NOMO-1 treated with DMSO at 0.1 percent for 48 hours (cell line): ENCODE data around the gene MAMDC2.

ENCODE experiments used
- DNase-seq: peaks from one replicate; lab custom pipeline; 2025; ENCODE audit not compliant: unreplicated experiment; lab: John Stamatoyannopoulos, UW

MAMDC2 gene, protein sequence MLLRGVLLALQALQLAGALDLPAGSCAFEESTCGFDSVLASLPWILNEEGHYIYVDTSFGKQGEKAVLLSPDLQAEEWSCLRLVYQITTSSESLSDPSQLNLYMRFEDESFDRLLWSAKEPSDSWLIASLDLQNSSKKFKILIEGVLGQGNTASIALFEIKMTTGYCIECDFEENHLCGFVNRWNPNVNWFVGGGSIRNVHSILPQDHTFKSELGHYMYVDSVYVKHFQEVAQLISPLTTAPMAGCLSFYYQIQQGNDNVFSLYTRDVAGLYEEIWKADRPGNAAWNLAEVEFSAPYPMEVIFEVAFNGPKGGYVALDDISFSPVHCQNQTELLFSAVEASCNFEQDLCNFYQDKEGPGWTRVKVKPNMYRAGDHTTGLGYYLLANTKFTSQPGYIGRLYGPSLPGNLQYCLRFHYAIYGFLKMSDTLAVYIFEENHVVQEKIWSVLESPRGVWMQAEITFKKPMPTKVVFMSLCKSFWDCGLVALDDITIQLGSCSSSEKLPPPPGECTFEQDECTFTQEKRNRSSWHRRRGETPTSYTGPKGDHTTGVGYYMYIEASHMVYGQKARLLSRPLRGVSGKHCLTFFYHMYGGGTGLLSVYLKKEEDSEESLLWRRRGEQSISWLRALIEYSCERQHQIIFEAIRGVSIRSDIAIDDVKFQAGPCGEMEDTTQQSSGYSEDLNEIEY

DNA sequence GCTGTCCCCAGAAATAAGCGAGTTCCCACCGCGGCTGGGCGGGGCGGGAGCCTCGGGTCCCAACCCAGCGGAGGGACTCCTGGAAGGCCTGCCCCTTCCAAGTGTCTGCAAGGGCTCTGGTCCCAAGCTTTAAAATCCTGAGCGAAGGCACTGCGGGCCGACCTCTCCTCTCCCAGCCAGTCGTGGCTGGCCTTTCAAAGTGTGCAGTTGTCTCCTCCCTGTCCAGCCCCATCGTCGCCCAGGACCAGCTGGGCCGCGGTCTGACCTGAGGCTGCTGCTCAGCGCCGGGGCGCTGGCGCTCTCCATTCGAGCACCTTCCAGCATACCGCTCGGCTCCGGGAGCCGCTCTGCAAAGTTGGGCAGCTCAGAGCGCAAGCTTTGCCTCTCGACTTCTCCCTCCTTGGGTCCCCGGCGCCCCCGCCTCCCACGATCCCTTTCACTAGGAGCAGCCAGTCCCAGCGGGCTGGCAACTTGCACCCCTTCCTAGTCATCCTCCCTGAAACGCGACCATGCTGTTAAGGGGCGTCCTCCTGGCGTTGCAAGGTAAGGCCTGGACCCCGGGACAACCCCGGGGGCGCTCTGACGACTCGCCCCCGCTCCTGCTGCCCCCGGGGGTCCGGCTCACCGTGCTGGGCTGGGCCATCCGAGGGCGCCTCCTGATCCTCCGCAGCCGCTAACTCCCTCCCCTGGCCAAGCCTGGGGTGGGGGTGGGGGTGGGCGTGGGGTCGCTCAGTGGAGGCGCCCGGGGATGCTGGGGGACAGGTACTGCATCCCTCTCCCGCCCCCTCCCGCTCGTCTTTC, at the start of gene MAMDC2:
Gene MAMDC2, plus strand, starts transcription at position 160 of the 801 bp plus-strand sequence. Its CDS starts 350 bp downstream, at position 510.
- no peak for DNase-seq

DNA sequence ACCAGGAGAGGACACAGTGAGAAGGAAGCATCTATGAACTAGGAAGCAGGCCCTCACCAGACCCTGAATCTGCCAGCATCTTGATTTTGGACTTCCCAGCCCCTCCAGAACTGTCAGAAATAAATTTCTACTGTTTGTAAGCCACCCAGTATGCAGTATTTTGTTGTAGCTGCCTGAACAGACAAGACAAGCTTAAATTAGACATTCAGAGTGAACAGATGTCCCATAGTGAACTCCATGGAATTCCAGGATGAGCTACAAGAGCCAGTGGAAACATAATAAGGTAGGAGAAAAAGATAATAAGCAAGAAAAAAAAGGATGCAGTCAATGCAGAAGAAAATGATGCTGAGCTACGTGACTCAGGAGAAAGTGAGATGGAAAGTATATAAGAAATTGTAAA, 47.8 kb upstream of the MAMDC2 start:
- no peak for DNase-seq

DNA sequence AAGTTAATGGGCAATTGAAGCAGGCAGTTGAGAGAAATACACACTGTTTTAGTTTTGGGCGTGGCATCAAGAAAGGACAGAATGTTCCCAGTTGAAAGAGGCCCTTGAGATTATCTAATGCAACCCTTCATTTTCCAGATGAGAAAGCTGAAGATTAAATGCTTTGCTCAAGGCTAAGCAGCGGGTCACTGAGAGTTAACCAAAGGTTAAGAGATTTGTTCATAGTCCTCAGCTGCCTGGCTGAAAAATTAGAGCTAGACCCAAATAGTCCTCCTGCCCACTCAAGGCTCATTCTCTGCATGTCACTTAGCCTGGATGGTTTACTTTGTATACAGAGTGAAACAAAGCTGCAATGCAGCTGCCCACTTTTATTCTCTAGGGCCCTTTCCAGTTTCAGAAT, 46.7 kb upstream of the MAMDC2 start:
- no peak for DNase-seq

DNA sequence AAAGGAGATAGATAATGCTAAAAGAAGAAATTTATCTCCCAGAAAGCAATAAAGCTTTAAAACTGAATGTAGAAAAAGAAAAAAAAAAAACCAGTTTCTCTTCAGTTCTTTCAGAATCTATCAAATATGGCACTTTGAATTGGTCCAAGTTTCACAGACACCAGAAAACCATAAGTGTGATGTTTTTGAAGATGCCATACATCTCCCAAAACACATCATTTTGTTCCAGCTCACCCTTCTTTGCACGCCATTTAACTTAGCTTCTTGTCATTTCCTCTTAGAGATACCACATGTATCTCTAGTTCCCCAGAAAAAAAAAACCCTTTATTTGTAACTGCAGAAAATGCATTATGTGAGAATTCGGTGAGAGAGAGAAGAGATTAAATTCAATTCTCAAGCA, 46.1 kb upstream of the MAMDC2 start:
- DNase-seq: no peak

DNA sequence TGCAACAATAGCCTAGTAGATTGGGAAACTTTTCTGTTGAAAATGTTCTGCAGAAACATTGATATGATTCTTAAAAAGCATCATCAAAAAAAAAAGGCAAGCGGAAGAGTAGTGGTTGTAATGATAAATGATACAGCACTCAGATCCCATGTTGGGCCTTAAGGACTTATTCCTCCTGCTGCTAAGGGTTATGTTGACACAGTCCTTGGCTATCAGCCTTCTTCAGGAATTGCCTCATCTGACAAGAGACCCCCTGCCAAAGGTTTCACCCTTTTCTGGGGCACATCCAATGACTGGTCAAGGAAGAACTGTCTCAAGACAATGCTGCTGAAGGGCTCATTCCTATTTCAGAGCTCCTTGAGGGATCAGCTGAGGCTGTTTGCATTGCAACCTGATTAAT, 44.3 kb upstream of the MAMDC2 start:
- DNase-seq: no peak

DNA sequence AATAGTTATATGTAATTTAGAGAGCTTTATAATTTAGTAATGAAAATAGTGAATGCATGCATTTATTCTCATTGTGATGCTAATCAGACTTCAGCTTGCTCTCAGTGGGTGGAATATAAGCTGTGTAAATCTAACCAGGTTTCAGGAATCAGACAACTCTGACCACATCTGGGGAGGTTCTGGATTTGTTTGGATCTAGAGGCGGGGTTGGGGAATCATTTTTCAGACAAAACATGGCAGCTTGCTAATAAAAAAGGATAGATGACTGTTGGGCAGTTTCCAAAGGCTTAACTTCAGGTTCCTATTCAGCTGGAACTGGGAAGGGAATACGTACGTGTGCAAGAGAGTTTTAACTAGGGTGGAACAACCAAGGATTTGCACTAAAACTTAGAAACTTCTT, 43.2 kb upstream of the MAMDC2 start:
- DNase-seq: no peak

DNA sequence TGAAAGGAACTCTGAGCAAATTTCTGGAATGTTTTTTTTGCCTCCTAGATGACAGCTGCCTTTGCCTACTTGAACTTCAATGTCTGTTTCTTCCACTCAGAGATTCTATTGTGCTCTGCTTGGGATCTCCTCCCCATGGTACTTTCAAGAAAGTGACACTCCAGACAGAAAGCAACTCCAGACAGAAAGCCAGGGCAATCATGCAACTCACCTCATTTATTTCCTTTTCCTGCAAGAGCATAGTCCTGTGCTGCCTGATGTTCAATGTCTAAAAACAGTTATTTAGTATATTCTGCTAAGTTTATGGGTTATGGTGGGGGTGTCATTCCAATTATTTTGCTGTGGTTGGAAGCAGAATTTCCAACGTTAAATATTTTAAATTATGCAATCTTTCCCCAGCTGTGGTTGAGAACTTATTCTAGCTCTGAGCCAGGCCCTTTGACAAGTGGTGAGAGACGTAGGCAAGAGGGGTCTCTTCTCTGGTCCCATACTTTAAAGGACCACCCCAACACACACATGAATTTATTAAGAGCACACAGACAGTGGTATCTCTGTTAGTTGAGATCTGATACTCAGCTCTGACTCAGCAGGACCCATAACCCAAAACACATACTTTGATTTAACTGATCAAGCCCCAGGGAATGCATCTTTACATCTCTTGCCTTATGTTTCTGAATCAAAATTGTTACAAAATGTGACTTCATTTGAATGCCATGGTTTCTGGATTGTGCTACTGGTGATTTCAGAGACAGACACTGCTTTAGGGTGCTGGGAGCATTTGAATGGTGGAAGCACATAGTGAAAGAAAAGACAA, 39.5 kb upstream of the MAMDC2 start:
- no peak for DNase-seq

DNA sequence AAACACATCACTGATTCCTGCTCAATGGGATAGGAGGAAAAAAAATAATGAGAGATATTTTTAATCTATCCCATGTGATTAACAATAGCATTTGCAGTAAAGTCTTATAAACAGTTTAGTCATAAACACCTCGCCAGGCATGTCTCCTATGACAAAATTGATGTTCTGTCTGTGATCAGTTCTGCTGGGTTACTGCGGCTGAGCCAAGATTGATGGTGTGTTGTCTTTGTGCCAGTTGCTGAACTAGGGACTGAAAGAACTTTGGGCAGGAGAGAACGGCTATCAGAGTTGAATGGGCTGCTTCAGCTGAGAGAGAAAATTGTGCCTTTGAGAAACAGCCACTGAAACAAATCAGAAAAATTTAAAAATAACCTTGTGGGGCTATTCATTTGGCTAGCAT, 37.3 kb upstream of the MAMDC2 start:
- no peak for DNase-seq

DNA sequence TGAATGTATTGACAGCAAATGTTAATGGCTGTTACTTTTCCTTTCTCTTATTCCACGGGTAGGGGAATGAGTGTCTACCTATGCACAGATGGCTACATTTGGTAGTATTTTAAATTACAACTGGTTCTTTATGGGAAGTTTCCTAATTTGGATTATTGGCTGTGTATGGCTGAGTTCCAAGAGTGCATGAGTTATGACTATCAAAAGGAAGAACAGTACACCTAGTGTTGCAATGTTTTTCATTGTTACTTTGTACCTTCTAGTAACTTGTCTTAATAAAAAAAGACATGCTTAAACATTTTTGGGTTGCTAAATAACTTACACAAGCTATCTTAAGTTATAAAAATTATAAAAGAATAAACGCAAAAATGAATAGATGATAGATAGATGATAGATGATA, 35.8 kb upstream of the MAMDC2 start:
- DNase-seq: no peak

DNA sequence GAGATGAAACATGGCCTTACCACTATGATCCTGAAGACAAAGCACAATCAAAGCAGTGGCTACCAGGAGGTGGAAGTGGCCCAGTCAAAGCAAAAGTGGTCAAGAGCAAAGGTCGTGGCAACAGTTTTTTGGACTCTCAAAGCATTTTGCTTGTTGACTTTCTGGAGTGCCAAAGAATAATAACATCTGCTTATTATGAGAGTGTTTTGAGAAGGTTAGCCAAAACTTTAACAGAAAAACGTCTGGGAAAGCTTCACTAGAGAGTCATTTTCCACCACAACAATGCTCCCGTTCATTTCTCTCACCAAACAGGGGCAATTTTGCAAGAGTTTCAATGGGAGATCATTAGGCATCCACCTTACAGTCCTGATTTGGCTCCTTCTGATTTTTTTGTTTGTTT, 33.6 kb upstream of the MAMDC2 start:
- DNase-seq: no peak

DNA sequence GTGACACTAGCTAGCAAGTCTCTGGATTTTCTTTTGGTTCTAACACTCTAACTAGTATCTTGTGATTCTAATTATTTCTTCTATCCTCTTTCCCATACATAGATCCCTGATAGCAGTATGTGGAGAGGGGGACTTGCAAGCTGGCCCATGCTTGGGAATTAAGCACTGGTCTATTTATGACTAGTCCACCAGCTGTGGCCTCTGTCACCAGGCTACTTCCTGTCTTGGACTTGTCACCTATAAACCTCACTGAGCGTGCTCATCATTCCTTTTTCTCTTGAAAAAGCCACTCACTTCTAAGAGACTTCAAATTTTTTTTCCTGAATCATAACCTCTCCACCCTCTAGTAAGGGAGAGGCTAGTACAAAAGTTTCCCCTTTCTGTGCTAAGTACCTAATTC, 32.3 kb upstream of the MAMDC2 start:
- no peak for DNase-seq

DNA sequence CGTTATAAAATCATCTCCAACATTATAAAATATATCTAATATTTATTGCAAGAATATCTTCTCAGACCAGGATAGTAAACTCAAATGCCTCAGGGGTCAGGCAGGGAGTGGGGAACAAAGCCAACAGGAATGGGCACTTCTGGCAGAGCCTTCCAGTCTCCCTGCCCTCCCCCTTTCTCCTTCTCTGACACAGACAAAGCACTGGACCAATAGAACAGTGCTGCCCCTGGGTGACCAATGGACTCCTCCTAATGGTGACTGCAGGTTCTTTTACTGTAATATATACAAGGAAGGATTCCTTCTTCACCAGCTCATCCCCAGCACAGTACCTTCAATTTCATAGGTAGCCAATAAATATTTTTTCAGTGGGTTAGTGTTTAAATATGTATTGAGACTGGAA, 31.1 kb upstream of the MAMDC2 start:
- DNase-seq: no peak

DNA sequence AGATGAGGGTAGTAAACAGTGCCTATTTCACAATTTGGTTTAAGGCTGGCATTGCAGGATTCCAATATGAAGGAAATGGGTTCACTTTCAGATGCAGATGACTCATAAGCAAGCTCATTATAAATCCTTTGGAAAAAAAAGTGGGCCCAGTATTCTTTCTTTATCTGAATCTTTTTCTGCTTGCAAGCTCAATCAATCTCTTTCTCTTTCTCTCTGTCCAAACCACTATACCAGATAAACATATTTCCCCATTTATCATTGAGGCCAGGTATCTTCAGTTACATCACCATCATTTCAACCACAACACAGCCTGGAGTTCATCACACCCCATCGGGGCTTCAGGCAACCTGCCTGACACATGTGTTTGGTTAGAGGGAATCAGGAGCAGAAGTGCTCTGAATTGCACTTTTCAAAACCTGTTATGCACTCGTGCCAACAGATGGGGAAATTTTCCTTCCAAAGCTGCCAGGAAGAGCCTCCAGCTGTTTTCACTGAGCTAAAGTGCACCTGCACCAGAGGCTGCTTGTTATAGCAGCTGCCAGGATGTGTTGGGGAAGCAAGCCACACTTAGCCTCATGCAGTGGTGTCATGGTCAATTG, 30.0 kb upstream of the MAMDC2 start:
- no peak for DNase-seq

DNA sequence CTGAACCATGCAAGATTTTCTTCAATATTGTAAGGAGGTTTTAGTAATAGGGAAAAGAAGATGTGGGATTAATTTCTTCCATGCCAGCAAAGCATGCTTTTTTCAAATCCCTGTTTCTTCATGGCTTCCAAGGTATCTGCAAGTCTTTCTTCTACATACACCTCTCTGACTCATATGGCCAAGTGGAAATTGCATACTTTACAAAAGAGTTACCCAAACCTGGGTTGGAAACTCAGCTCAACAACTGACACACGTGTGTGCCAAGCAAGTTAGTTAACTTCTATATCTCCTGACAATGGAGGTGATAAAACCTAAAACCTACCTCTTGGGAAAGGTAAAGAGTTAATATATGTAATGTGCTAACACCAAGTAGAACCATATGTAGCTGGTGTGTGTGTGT, 28.5 kb upstream of the MAMDC2 start:
- DNase-seq: no peak

DNA sequence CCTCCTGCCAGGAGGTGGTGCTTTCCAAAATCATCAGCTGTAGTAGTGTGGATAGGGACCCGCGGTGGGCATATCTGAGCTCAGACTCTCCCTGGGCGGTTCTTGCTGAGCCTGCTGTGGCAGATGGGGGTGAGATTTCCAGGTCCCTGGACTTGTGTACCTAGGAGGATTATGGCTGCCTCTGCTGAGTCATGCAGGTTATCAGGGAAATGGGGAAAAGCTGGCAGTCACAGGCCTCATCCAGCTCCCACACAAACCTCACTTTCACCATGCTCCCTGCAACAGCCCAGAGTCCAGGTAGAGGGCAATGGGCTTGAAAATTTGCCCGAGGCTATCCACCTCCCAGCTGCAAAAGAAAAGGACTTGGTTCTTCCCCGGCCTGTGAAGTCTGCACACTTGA, 23.4 kb upstream of the MAMDC2 start:
- DNase-seq: no peak

DNA sequence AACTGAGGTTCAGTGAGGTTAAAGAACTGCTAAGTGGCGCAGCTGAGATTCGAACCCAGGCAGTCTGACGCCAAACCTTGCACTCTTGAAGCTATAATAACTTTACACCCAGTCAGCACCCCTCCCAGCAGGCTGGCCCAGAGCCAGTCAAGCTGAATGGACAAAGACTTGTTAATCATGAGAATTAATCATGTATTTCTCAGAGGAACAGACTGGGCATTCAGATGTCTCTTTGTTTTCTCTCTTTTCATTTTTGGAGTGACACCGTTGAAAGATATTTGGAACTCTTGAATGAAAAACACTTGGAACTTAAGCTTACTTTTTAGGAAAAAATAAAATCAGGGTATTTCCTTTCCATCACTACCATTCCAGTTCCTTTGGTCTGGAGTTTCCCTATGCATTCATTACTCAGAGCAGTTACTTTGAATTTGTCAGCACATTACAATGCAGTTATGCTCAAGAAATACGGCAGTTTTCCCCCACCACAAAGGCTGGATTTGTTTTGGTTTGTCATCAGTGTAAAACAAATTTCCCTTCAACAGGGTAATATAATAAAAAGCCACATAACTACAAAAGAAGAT, 22.6 kb upstream of the MAMDC2 start:
- DNase-seq: no peak

DNA sequence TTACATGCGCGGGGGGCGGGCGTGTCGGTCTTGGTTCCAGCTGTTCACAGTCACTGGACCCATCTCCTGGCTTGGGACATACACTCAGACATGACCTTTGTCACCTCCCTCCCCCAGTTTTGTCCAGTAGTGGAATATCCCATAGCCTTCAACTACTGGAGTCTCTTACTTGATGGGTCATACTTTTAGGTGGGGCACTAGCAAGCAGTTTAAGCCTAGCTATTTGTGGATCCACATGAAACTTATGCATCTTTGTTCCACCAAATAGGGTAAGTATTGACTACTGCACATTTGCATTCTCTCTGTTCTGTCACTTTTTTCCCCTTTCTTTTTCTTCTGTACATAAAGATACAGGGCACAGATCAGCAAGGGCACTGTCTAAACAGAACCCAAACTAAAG, 15.4 kb upstream of the MAMDC2 start:
- no peak for DNase-seq

DNA sequence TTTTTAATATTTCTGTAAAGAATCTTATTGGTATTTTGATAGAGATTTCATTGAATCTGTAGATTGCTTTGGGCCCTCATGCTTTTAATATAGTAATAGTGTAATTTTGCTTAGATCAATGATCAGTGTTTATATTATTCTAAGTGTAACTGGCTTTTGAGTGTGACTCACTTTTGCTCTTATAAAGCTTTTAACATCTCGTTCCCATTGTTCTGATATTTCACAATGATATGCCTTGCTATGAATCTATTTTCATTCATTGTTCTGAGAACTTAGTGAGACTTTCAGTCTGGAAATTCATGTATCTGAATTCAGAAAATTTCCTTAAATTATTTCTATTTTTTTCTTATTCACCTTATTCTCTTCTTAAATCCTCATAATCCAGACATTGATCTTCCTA, 13.5 kb upstream of the MAMDC2 start:
- DNase-seq: no peak

DNA sequence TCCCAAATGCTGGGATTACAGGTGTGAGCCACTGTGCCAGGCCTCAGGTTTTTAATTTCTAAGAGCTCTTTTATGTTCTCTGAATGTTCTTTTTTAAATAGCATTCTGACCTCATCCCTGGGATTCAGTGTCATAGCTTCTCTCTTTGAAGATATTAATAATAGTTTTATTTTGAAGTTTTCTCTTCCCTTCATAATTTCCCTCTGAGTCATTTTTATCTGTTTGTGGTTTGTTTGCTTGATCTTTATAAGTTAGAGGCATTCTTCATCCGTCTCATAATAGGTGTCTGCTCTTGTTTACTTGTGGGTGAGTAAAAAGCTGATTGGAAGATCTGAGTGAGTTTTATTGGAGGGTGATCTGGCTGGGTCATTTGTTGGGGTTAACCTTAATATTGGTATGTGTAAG, 12.5 kb upstream of the MAMDC2 start:
- no peak for DNase-seq

DNA sequence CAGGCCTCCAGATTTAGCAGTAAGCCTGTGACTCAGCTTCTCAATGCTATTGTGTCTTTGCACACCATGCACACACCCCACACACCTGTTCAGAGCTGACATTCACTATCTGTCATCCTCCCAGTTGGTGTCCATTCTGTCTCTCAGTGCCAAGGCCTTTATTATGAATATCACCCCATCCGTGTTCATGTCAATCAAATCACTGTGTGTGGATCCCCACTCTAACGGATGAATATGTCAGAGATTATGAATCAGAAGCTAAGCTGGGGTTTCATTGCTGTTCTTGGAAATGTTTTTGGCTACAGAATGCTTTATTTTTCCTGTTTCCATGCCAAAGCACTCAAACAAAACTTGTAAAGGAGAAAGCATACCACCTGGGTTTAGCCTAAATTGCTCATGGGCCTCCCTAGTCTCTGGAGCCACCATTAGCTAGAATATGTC, 9.4 kb upstream of the MAMDC2 start:
- DNase-seq: no peak
